Muscle of back (tissue), 13 donors: ENCODE measurements around the gene ERCC6. TPM values are rescaled to one million over a fixed set of nuclear protein-coding genes. Genes with fewer than 3 reads are reported as not detected.

Source experiments
- DNase-seq, 3 donors: peaks; one replicate each; pipeline versions ENCODE4 v3.0.0 to v3.0.0-alpha.2; 2013
- long read RNA-seq, 9 donors: transcript quantifications; one replicate each; lab custom pipeline, GENCODE V29; 2026
- polyA plus RNA-seq, 10 donors: library from polyadenylated mRNA; unstranded; fragments of 120-200 nt; gene quantifications; one replicate each; pipeline ENCODE4 v1.2.1, GENCODE V29; 2013; ENCODE audit not compliant: insufficient read length in 10 of 10

Gene ERCC6
- 10 to 100 TPM in 5 of 10 donors, 1 to 10 TPM in 5; 7.7 to 14.3 (median 10.0) TPM for polyA plus RNA-seq
- long read RNA-seq, donor 1 = 0 reads
- long read RNA-seq, donor 2, partial matches to known transcripts = 0 of 2 reads
- long read RNA-seq, donor 2, other reads (novel, unspliced or antisense) = 0 of 2 reads
- long read RNA-seq, donor 3 = 0 reads
- long read RNA-seq, donor 4, partial matches to known transcripts = 0 of 1 reads
- long read RNA-seq, donor 4, other reads (novel, unspliced or antisense) = 0 of 1 reads
- long read RNA-seq, donor 5, partial matches to known transcripts = 0 of 3 reads
- long read RNA-seq, donor 5, other reads (novel, unspliced or antisense) = 0 of 3 reads
- long read RNA-seq, donor 6 = 0 reads
- long read RNA-seq, donor 7 = 0 reads
- long read RNA-seq, donor 8, partial matches to known transcripts = 0 of 1 reads
- long read RNA-seq, donor 8, other reads (novel, unspliced or antisense) = 0 of 1 reads
- long read RNA-seq, donor 9 = 0 reads

- peak; percentile 97 to 99 (median 98) for DNase-seq
Measured at GRCh38 chr10:49538381-49539319, at the start of gene ERCC6. Gene ERCC6, minus strand, starts transcription at chr10:49539121.

- no peak for DNase-seq
Measured at GRCh38 chr10:49587981-49588380, 49.1 kb upstream of the ERCC6 start.

GRCh38 chr10:49585387-49585786 lies 46.5 kb upstream of the ERCC6 start:
- DNase-seq = no peak

GRCh38 chr10:49579621-49580020 lies 40.7 kb upstream of the ERCC6 start:
- no peak for DNase-seq

- DNase-seq = no peak
Measured at GRCh38 chr10:49578392-49578791, 39.5 kb upstream of the ERCC6 start.

GRCh38 chr10:49577182-49577925 lies 38.4 kb upstream of the ERCC6 start:
- no peak for DNase-seq

- DNase-seq = no peak
Measured at GRCh38 chr10:49575489-49576072, 36.7 kb upstream of the ERCC6 start.

GRCh38 chr10:49572594-49573114 lies 33.7 kb upstream of the ERCC6 start:
- no peak for DNase-seq

- no peak for DNase-seq
Measured at GRCh38 chr10:49571388-49571787, 32.5 kb upstream of the ERCC6 start.

- no peak for DNase-seq
Measured at GRCh38 chr10:49569031-49569631, 30.2 kb upstream of the ERCC6 start.

GRCh38 chr10:49568235-49568634 lies 29.3 kb upstream of the ERCC6 start:
- no peak for DNase-seq

- DNase-seq = no peak
Measured at GRCh38 chr10:49567810-49568209, 28.9 kb upstream of the ERCC6 start.

- no peak for DNase-seq
Measured at GRCh38 chr10:49564461-49565009, 25.6 kb upstream of the ERCC6 start.

GRCh38 chr10:49562893-49563292 lies 24.0 kb upstream of the ERCC6 start:
- DNase-seq = no peak

GRCh38 chr10:49560526-49560925 lies 21.6 kb upstream of the ERCC6 start:
- DNase-seq = no peak

- no peak for DNase-seq
Measured at GRCh38 chr10:49559476-49559875, 20.6 kb upstream of the ERCC6 start.

GRCh38 chr10:49558190-49558589 lies 19.3 kb upstream of the ERCC6 start:
- no peak for DNase-seq

- DNase-seq = no peak
Measured at GRCh38 chr10:49557681-49558080, 18.8 kb upstream of the ERCC6 start.

GRCh38 chr10:49556723-49557122 lies 17.8 kb upstream of the ERCC6 start:
- DNase-seq = no peak

- DNase-seq = peak in 1 of 3 donors; percentile 45
Measured at GRCh38 chr10:49552277-49552676, 13.4 kb upstream of the ERCC6 start.
